Measurements from ENCODE around the gene DUSP22. TPM values are rescaled to one million over a fixed set of nuclear protein-coding genes. Genes with fewer than 3 reads are reported as not detected.

The DUSP22 gene
- total and polyA plus RNA-seq, 4 donors, result 9.5 to 31.0 (median 20.1) TPM

- peaks cover 0 to 3% (median 0%) of the 10 kb centered on the region in 4 donors for H3K4me1 ChIP-seq (ENCODE audit: control insufficient read depth in 4 of 4, insufficient read depth in 4 of 4, low read length in 3 of 4)
- peaks cover 0 to 3% (median 0%) of the 10 kb centered on the region in 4 donors for H3K36me3 ChIP-seq (ENCODE audit: control insufficient read depth in 4 of 4, insufficient read depth in 3 of 4, low read depth in 1 of 4, low read length in 3 of 4)
- no peak overlapping the region for H3K9ac ChIP-seq (ENCODE audit: low read depth in 1 of 2, low read length in 2 of 2)
- no peak overlapping the region for H3K4me3 ChIP-seq (ENCODE audit: low read depth in 1 of 3, low read length in 3 of 3)
- H3K27ac ChIP-seq (ENCODE audit: low read depth in 1 of 2, low read length in 2 of 2), result no peak overlapping the region
- WGBS, result 71% methylated on average over 7 of the region's 7 CpGs
- H3K9me3 ChIP-seq (ENCODE audit: control insufficient read depth in 4 of 4, low read length in 3 of 4), result no peaks in the 10 kb centered on the region
- H3K27me3 ChIP-seq (ENCODE audit: control insufficient read depth in 4 of 4, insufficient read depth in 4 of 4, low read length in 3 of 4), result no peaks in the 10 kb centered on the region
- no peak for TF ChIP-seq ATF3 (IDR thresholded peaks at IDR 0.05)
- TF ChIP-seq ZBTB33 (IDR thresholded peaks at IDR 0.05), result no peak
- no peak for TF ChIP-seq HNF4G (IDR thresholded peaks at IDR 0.05)
- TF ChIP-seq TAF1 (conservative IDR thresholded peaks at IDR 0.05), result no peak
- no peak for TF ChIP-seq RAD21 (IDR thresholded peaks at IDR 0.05)
- TF ChIP-seq MAX (IDR thresholded peaks at IDR 0.05), result no peak
- no peak for TF ChIP-seq NR2F2 (IDR thresholded peaks at IDR 0.05)
- no peak for TF ChIP-seq HNF4A (conservative IDR thresholded peaks at IDR 0.05)
- TF ChIP-seq GABPA (IDR thresholded peaks at IDR 0.05 in 1 of 2, conservative IDR thresholded peaks at IDR 0.05 in 1 of 2), result no peak
- no peak for TF ChIP-seq JUND (IDR thresholded peaks at IDR 0.05)
- TF ChIP-seq FOXA2 (IDR thresholded peaks at IDR 0.05), result no peak
- TF ChIP-seq RXRA (IDR thresholded peaks at IDR 0.05), result no peak
- TF ChIP-seq EGR1 (IDR thresholded peaks at IDR 0.05; ENCODE audit: low read depth in 2 of 2), result no peak
- no peak for DNase-seq (ENCODE audit: low spot score)
Observed at GRCh38 chr6:317060-317447, 24.8 kb downstream of the DUSP22 start.

GRCh38 chr6:317448-318144 is 25.3 kb downstream of the DUSP22 start:
- 79% methylated on average over 18 of the region's 18 CpGs for WGBS
- no peak for TF ChIP-seq ATF3 (IDR thresholded peaks at IDR 0.05)
- TF ChIP-seq HNF4G (IDR thresholded peaks at IDR 0.05), result no peak
- no peak for TF ChIP-seq RAD21 (IDR thresholded peaks at IDR 0.05)
- TF ChIP-seq CTCF (IDR thresholded peaks at IDR 0.05; ENCODE audit: low read depth, low read length, missing input control), result no peak
- no peak for TF ChIP-seq NR2F2 (IDR thresholded peaks at IDR 0.05)
- TF ChIP-seq ZBTB33 (IDR thresholded peaks at IDR 0.05), result no peak
- TF ChIP-seq RXRA (IDR thresholded peaks at IDR 0.05), result no peak
- TF ChIP-seq GABPA (IDR thresholded peaks at IDR 0.05 in 1 of 2, conservative IDR thresholded peaks at IDR 0.05 in 1 of 2), result no peak
- no peak for TF ChIP-seq FOXA1 (IDR thresholded peaks at IDR 0.05)
- H3K4me1 ChIP-seq (ENCODE audit: control insufficient read depth in 4 of 4, insufficient read depth in 4 of 4, low read length in 3 of 4), result peaks cover 0 to 3% (median 0%) of the 10 kb centered on the region in 4 donors
- no peak overlapping the region for H3K27ac ChIP-seq (ENCODE audit: low read depth in 1 of 2, low read length in 2 of 2)
- no peaks in the 10 kb centered on the region for H3K27me3 ChIP-seq (ENCODE audit: control insufficient read depth in 4 of 4, insufficient read depth in 4 of 4, low read length in 3 of 4)
- no peak overlapping the region for H3K9ac ChIP-seq (ENCODE audit: low read depth in 1 of 2, low read length in 2 of 2)
- no peak overlapping the region for H3K4me3 ChIP-seq (ENCODE audit: low read depth in 1 of 3, low read length in 3 of 3)
- no peaks in the 10 kb centered on the region for H3K9me3 ChIP-seq (ENCODE audit: control insufficient read depth in 4 of 4, low read length in 3 of 4)
- no peak for DNase-seq (ENCODE audit: low spot score)
- peaks cover 0 to 3% (median 0%) of the 10 kb centered on the region in 4 donors for H3K36me3 ChIP-seq (ENCODE audit: control insufficient read depth in 4 of 4, insufficient read depth in 3 of 4, low read depth in 1 of 4, low read length in 3 of 4)
